ENCODE measurements around the gene ZNF335.

Gene ZNF335

DNA sequence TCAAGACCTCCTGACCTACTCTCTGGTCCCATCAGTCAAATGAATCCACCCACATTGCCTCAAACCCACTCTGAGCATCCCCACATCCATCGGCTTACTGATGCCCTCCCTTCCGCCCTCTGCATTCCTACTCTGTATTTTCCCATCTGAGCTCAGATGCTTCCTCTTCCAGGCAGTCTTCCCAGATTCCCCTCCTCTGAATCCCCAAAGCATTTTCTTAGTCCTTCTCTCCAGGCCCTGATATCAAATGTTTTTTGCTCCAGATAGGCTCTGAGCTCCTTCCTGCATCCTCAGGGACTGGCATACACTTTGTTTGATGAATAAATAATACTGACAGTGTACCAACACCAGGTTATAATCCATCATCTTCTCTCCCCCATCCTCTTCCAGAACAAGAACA lies 63.9 kb downstream of the ZNF335 start (continued):
- TF ChIP-seq, protein P1, sequence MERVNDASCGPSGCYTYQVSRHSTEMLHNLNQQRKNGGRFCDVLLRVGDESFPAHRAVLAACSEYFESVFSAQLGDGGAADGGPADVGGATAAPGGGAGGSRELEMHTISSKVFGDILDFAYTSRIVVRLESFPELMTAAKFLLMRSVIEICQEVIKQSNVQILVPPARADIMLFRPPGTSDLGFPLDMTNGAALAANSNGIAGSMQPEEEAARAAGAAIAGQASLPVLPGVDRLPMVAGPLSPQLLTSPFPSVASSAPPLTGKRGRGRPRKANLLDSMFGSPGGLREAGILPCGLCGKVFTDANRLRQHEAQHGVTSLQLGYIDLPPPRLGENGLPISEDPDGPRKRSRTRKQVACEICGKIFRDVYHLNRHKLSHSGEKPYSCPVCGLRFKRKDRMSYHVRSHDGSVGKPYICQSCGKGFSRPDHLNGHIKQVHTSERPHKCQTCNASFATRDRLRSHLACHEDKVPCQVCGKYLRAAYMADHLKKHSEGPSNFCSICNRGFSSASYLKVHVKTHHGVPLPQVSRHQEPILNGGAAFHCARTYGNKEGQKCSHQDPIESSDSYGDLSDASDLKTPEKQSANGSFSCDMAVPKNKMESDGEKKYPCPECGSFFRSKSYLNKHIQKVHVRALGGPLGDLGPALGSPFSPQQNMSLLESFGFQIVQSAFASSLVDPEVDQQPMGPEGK (CRISPR knock-in tag; IDR thresholded peaks at IDR 0.05; ENCODE audit: borderline replicate concordance) = no peak
- TF ChIP-seq BACH2 (CRISPR knock-in tag; IDR thresholded peaks at IDR 0.05; ENCODE audit: borderline replicate concordance) (no peak), PPARA (CRISPR knock-in tag; IDR thresholded peaks at IDR 0.05; ENCODE audit: borderline replicate concordance) (no peak)

DNA sequence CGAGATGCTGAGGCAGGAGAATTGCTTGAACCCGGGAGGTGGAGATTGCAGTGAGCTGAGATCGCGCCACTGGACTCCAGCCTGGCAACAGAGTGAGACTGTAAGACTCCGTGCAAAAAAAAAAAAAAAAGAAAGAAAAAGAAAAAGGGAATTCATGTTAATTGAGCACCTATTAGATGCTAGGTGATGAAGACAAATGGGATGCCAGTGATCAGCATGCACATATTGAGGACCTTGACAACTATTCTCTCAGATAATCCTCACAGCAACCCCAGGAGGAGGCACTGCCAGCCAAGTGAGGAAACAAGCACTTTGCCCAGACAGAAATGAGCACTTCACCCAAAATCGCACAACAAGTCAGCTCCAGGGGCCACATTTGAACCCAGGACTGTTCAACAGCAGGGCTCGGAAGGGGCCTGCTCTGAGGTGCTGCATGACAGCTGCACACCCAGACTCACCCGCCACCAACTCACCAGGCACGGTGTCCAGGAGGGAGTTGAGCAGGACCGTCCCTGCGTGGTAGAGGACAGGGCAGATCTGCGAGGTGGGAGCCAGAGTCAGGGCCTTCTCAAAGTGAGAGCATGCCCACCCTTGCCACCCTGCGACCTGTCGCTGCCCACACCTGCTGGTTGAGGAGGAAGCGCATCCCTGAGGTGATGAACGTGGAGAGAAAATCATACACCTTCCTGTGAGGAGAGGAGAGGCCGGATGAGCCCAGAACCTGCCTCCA lies 64.6 kb downstream of the ZNF335 start:
- ATAC-seq = no peak
- no peak for TF ChIP-seq ZNF70 (CRISPR knock-in tag; IDR thresholded peaks at IDR 0.05)
- TF ChIP-seq, protein P2, sequence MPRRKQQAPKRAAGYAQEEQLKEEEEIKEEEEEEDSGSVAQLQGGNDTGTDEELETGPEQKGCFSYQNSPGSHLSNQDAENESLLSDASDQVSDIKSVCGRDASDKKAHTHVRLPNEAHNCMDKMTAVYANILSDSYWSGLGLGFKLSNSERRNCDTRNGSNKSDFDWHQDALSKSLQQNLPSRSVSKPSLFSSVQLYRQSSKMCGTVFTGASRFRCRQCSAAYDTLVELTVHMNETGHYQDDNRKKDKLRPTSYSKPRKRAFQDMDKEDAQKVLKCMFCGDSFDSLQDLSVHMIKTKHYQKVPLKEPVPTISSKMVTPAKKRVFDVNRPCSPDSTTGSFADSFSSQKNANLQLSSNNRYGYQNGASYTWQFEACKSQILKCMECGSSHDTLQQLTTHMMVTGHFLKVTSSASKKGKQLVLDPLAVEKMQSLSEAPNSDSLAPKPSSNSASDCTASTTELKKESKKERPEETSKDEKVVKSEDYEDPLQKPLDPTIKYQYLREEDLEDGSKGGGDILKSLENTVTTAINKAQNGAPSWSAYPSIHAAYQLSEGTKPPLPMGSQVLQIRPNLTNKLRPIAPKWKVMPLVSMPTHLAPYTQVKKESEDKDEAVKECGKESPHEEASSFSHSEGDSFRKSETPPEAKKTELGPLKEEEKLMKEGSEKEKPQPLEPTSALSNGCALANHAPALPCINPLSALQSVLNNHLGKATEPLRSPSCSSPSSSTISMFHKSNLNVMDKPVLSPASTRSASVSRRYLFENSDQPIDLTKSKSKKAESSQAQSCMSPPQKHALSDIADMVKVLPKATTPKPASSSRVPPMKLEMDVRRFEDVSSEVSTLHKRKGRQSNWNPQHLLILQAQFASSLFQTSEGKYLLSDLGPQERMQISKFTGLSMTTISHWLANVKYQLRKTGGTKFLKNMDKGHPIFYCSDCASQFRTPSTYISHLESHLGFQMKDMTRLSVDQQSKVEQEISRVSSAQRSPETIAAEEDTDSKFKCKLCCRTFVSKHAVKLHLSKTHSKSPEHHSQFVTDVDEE (CRISPR knock-in tag; IDR thresholded peaks at IDR 0.05) = no peak
- TF ChIP-seq, protein P3, sequence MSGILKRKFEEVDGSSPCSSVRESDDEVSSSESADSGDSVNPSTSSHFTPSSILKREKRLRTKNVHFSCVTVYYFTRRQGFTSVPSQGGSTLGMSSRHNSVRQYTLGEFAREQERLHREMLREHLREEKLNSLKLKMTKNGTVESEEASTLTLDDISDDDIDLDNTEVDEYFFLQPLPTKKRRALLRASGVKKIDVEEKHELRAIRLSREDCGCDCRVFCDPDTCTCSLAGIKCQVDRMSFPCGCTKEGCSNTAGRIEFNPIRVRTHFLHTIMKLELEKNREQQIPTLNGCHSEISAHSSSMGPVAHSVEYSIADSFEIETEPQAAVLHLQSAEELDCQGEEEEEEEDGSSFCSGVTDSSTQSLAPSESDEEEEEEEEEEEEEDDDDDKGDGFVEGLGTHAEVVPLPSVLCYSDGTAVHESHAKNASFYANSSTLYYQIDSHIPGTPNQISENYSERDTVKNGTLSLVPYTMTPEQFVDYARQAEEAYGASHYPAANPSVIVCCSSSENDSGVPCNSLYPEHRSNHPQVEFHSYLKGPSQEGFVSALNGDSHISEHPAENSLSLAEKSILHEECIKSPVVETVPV (CRISPR knock-in tag; IDR thresholded peaks at IDR 0.05) = no peak
- TF ChIP-seq, protein P4, sequence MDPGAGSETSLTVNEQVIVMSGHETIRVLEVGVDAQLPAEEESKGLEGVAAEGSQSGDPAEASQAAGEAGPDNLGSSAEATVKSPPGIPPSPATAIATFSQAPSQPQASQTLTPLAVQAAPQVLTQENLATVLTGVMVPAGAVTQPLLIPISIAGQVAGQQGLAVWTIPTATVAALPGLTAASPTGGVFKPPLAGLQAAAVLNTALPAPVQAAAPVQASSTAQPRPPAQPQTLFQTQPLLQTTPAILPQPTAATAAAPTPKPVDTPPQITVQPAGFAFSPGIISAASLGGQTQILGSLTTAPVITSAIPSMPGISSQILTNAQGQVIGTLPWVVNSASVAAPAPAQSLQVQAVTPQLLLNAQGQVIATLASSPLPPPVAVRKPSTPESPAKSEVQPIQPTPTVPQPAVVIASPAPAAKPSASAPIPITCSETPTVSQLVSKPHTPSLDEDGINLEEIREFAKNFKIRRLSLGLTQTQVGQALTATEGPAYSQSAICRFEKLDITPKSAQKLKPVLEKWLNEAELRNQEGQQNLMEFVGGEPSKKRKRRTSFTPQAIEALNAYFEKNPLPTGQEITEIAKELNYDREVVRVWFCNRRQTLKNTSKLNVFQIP (CRISPR knock-in tag; IDR thresholded peaks at IDR 0.05; ENCODE audit: borderline replicate concordance, low read depth) = no peak
- TF ChIP-seq, protein P1 (CRISPR knock-in tag; IDR thresholded peaks at IDR 0.05; ENCODE audit: borderline replicate concordance) = no peak
- no peak for TF ChIP-seq TOX (CRISPR knock-in tag; IDR thresholded peaks at IDR 0.05; ENCODE audit: borderline replicate concordance)
- no peak for TF ChIP-seq ZFP3 (CRISPR knock-in tag; IDR thresholded peaks at IDR 0.05)
- TF ChIP-seq ISL1 (CRISPR knock-in tag; IDR thresholded peaks at IDR 0.05) = no peak
- no peak for TF ChIP-seq ZNF8 (CRISPR knock-in tag; IDR thresholded peaks at IDR 0.05)

DNA sequence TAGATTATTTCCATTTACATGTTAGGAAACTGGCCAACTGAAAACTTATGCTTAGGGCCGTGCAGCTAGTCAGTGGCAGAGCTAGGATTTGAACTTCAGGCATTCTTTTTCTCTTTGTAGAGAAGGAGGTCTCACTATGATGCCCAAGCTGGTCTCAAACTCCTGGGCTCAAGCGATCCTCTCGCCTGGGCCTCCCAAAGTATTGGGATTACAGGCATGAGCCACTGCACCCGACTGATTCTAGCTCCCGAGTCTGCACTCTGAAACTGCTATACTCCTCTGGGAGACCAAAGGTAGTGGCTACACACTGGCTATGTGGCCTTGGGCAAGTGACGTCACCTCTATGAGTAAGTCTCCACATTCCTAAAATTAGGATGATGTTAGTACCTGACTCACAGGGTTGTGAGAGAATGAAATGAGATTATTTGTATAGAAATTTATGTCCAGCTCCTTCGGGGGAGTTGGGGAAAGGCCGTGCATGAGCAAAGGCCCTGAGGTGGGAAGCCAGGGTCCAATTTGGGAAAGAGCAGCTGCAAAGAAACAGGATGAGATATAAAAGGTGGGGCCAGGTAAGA lies 66.4 kb downstream of the ZNF335 start:
- ATAC-seq = no peak
- TF ChIP-seq, protein P1 (CRISPR knock-in tag; IDR thresholded peaks at IDR 0.05; ENCODE audit: borderline replicate concordance) = no peak
- TF ChIP-seq RARB (CRISPR knock-in tag; IDR thresholded peaks at IDR 0.05) (no peak), ISL1 (CRISPR knock-in tag; IDR thresholded peaks at IDR 0.05) (no peak), TCF4 (CRISPR knock-in tag; IDR thresholded peaks at IDR 0.05; ENCODE audit: borderline replicate concordance) (no peak), BACH2 (CRISPR knock-in tag; IDR thresholded peaks at IDR 0.05; ENCODE audit: borderline replicate concordance) (no peak), CSDC2 (CRISPR knock-in tag; IDR thresholded peaks at IDR 0.05) (no peak), ESRRG (CRISPR knock-in tag; IDR thresholded peaks at IDR 0.05) (no peak), ARNTL (CRISPR knock-in tag; IDR thresholded peaks at IDR 0.05; ENCODE audit: borderline replicate concordance, low read depth) (no peak), OSR1 (CRISPR knock-in tag; IDR thresholded peaks at IDR 0.05) (no peak), ZNF565 (CRISPR knock-in tag; conservative IDR thresholded peaks at IDR 0.05; ENCODE audit: low read depth) (no peak)
- TF ChIP-seq, protein P5, sequence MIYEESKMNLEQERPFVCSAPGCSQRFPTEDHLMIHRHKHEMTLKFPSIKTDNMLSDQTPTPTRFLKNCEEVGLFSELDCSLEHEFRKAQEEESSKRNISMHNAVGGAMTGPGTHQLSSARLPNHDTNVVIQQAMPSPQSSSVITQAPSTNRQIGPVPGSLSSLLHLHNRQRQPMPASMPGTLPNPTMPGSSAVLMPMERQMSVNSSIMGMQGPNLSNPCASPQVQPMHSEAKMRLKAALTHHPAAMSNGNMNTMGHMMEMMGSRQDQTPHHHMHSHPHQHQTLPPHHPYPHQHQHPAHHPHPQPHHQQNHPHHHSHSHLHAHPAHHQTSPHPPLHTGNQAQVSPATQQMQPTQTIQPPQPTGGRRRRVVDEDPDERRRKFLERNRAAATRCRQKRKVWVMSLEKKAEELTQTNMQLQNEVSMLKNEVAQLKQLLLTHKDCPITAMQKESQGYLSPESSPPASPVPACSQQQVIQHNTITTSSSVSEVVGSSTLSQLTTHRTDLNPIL (CRISPR knock-in tag; IDR thresholded peaks at IDR 0.05; ENCODE audit: low read depth) = no peak
- TF ChIP-seq, protein P3 (CRISPR knock-in tag; IDR thresholded peaks at IDR 0.05) = no peak
